Neural crest cell (in vitro differentiated cells): ENCODE results near the gene SESN3. TPM values are rescaled to one million over a fixed set of nuclear protein-coding genes. Genes with fewer than 3 reads are reported as not detected.
"Not testable (repeated sequence)": the region's sequence is repeated elsewhere in the genome, so short reads cannot be mapped to it uniquely, and the experiment has no call there.

Experiments
- DNase-seq: peaks from one replicate; pipeline ENCODE4 v3.0.0; 2021; ENCODE audit warnings: low read depth, mixed read lengths, low spot score
- H3K27ac Mint-ChIP-seq: one replicate; pipeline ENCODE4 v1.8.0; 2021; ENCODE audit warnings: mild to moderate bottlenecking, mixed read lengths; ENCODE audit not compliant: unreplicated experiment
- H3K27me3 Mint-ChIP-seq: 2 replicates; pipeline ENCODE4 v1.8.0; 2021; ENCODE audit warnings: low read depth, mild to moderate bottlenecking, mixed read lengths
- H3K36me3 Mint-ChIP-seq: 2 replicates; pipeline ENCODE4 v1.8.0; 2021; ENCODE audit warnings: low read depth, mild to moderate bottlenecking, mixed read lengths
- H3K4me1 Mint-ChIP-seq: 2 replicates; pipeline ENCODE4 v1.8.0; 2021; ENCODE audit warnings: mixed read lengths
- H3K4me3 Mint-ChIP-seq: one replicate; pipeline ENCODE4 v1.8.0; 2021; ENCODE audit warnings: mild to moderate bottlenecking, mixed read lengths
- H3K9me3 Mint-ChIP-seq: 2 replicates; pipeline ENCODE4 v1.8.0; 2021; ENCODE audit warnings: mixed read lengths
- total RNA-seq: library from RNA; stranded (reverse); gene quantifications from 2 replicates; pipeline ENCODE4 v1.2.1, GENCODE V29; 2021
- TF ChIP-seq, protein P1 (sequence below): fragments of 200-600 bp; sonication (generic); conservative IDR thresholded peaks from 2 replicates; pipeline ENCODE4 v1.5.0; 2021; ENCODE audit warnings: antibody characterized with exemption, mild to moderate bottlenecking

SESN3 gene
- total RNA-seq, 1 donor from 2014 or later: 77.8 TPM

DNA sequence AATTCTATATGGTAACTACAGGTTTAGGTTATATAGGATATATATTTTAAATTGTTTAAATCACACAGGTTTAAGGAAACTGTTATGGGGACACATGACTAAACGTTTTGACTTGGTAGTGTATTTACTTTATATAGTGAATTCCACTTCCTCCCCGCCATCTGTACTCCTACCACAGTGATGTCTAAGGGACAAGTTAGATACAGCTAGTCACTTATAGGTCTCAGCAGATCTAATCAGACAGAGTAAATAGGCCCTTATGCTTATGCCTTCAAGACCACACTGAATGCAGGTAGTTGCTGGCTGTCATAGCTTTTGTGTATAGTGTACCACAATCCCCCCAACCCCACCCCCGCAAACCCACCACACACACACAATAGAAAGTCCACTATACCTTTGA, 8.2 kb downstream of the SESN3 start:
- TF ChIP-seq, protein P1, sequence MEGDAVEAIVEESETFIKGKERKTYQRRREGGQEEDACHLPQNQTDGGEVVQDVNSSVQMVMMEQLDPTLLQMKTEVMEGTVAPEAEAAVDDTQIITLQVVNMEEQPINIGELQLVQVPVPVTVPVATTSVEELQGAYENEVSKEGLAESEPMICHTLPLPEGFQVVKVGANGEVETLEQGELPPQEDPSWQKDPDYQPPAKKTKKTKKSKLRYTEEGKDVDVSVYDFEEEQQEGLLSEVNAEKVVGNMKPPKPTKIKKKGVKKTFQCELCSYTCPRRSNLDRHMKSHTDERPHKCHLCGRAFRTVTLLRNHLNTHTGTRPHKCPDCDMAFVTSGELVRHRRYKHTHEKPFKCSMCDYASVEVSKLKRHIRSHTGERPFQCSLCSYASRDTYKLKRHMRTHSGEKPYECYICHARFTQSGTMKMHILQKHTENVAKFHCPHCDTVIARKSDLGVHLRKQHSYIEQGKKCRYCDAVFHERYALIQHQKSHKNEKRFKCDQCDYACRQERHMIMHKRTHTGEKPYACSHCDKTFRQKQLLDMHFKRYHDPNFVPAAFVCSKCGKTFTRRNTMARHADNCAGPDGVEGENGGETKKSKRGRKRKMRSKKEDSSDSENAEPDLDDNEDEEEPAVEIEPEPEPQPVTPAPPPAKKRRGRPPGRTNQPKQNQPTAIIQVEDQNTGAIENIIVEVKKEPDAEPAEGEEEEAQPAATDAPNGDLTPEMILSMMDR: no peak
- Mint-ChIP-seq H3K9me3 (peaks cover 12% of the 10 kb centered on the region), H3K4me3 (no peak overlapping the region), H3K27ac (no peak overlapping the region), H3K4me1 (peaks cover 31% of the 10 kb centered on the region), H3K27me3 (no peaks in the 10 kb centered on the region), H3K36me3 (peaks cover 27% of the 10 kb centered on the region)
- DNase-seq: no peak

DNA sequence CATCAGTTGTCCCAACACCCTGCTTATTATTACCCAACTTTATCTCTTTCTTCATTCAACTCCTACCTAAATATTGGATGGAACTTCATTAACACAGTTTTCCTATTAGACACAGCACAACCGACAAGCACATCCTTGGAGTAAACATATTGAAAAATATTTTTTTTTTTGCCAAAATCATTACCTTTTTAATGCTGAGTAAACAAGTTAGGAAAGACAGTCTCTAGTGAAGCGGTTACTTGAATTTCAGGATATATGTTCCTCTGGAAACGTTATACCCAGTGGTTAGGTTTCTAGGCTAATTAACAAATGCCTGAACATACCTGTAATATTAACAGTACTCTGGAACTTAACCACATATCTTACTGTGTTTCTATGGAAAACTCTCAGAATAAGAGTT, 11.4 kb downstream of the SESN3 start:
- DNase-seq: no peak
- no peak overlapping the region for H3K27ac Mint-ChIP-seq
- H3K4me1 Mint-ChIP-seq: peaks cover 22% of the 10 kb centered on the region
- H3K36me3 Mint-ChIP-seq: peaks cover 16% of the 10 kb centered on the region
- no peak overlapping the region for H3K4me3 Mint-ChIP-seq
- H3K27me3 Mint-ChIP-seq: no peaks in the 10 kb centered on the region
- TF ChIP-seq, protein P1: no peak
- peaks cover 8% of the 10 kb centered on the region for H3K9me3 Mint-ChIP-seq

DNA sequence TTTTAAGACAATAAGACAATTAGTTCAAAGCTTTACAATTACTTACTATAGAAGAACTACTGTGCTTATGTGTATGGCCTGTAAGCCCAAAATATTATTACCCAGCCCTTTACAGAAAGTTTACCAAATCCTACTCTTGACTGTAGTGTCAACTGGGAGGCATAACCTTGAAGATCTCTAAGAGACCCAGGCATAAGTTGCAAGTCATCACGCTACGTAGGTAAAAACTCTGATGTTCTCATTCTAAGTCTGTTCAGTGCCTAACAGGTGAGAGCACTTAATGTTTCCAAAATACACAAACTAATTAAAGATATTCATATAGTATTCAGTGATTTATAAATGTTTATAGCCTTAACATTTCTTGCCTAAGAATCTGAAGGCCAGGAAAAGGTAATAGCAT, 12.9 kb downstream of the SESN3 start:
- TF ChIP-seq, protein P1: no peak
- H3K27ac Mint-ChIP-seq: no peak overlapping the region
- peaks cover 15% of the 10 kb centered on the region for H3K4me1 Mint-ChIP-seq
- H3K4me3 Mint-ChIP-seq: no peak overlapping the region
- no peak for DNase-seq
- no peaks in the 10 kb centered on the region for H3K27me3 Mint-ChIP-seq
- H3K9me3 Mint-ChIP-seq: peaks cover 4% of the 10 kb centered on the region
- H3K36me3 Mint-ChIP-seq: peaks cover 7% of the 10 kb centered on the region

DNA sequence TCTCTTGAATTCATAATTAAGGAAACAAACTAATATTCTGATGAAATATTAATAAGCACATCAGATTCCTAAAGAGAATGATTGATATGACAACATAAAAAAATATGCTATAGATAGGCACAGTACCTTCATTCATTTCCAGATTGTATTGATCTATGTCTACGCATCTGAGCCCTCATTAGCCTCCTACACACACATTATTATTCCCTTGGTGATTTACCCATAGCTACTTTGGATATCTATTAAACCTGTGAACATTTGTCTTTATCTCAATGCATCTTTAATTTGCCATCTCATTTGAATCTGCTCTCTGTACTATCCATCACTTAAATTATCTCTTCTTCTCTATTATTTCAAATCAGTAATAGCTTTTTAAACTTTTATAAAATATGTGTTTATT, 18.4 kb downstream of the SESN3 start:
- Mint-ChIP-seq H3K4me3 (no peak overlapping the region), H3K27me3 (no peaks in the 10 kb centered on the region), H3K9me3 (peaks cover 3% of the 10 kb centered on the region), H3K36me3 (peaks cover 14% of the 10 kb centered on the region), H3K4me1 (peaks cover 15% of the 10 kb centered on the region), H3K27ac (no peak overlapping the region)
- TF ChIP-seq, protein P1: no peak
- no peak for DNase-seq

DNA sequence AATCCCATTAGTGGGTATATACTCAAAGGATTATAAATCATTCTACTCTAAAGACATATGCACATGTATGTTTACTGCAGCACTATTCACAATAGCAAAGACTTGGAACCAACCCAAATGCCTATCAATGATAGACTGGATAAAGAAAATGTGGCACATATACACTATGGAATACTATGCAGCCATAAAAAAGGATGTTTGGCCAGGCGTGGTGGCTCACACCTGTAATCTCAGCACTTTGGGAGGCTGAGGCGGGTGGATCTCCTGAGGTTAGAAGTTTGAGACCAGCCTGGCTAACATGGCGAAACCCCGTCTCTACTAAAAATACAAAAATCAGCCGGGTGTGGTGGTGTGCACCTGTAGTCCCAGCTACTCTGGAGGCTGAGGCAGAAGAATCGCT, 21.5 kb downstream of the SESN3 start:
- not testable (repeated sequence) for H3K27me3 Mint-ChIP-seq, H3K27ac Mint-ChIP-seq, H3K4me3 Mint-ChIP-seq, H3K9me3 Mint-ChIP-seq, DNase-seq
- Mint-ChIP-seq H3K36me3 (peaks cover 20% of the 10 kb centered on the region), H3K4me1 (peaks cover 16% of the 10 kb centered on the region)

DNA sequence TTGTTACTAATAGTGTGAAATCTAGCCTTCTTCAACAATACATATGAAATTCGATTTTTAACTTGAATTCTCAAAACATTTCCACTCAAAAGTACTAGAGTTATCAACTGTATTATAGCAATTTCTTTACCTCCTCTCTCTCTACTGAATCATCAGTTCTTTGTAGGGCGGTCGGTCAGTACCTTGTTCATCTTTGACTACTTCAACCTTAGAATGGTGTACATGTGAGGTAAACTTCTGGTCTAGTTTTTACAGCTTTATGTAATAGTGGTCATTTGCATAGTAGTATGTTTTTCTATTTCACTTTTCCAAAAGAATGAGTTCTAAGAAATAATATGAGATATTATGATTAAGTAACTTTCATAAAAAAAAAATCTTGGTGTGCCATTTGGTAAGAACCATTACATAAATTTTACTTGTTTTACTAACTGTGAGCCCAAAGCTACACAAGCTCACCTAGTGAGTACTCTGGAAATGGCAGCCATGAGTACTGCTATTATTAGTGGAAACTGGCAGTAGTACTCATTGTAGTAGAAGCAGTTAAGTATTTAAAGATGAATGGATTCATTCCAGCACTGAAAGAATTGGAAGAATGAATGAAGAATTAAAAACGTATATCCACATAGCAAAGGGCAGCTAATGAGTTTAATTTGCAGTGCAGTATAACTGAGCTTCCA, 30.1 kb downstream of the SESN3 start:
- H3K36me3 Mint-ChIP-seq: peaks cover 6% of the 10 kb centered on the region
- DNase-seq: no peak
- peaks cover 6% of the 10 kb centered on the region for H3K4me1 Mint-ChIP-seq
- H3K4me3 Mint-ChIP-seq: no peak overlapping the region
- TF ChIP-seq, protein P1: no peak
- no peak overlapping the region for H3K27ac Mint-ChIP-seq
- H3K9me3 Mint-ChIP-seq: peaks cover 4% of the 10 kb centered on the region
- no peaks in the 10 kb centered on the region for H3K27me3 Mint-ChIP-seq
